Psoas muscle (tissue), 8 donors: ENCODE measurements around the gene CHRNA9. TPM values are rescaled to one million over a fixed set of nuclear protein-coding genes. Genes with fewer than 3 reads are reported as not detected.

Source experiments
- ATAC-seq, 4 donors: fragments of 200-7000 bp; cut with Tn5 transposase; one replicate each; pipeline ENCODE4 v1.9.1; 2020; ENCODE audit warnings: moderate library complexity in 3 of 4, mild to moderate bottlenecking in 2 of 4
- DNase-seq, 2 donors: peaks; one replicate each; pipeline ENCODE4 v3.0.0-alpha.2; 2020
- H3K27ac ChIP-seq: fragments of 200-600 bp; one replicate; pipeline ENCODE4 v1.8.0; 2022
- H3K27me3 ChIP-seq, 3 donors: fragments of 200-600 bp in 1 of 3; one replicate each; pipeline versions ENCODE4 v1.6.1 to v1.8.0; 2013 to 2022; ENCODE audit warnings: low read length in 2 of 3, mild to moderate bottlenecking in 2 of 3, moderate library complexity in 1 of 3; ENCODE audit not compliant: insufficient read depth in 3 of 3
- H3K36me3 ChIP-seq, 2 donors: fragments of 200-600 bp in 1 of 2; one replicate each; pipeline versions ENCODE4 v1.6.1 to v1.8.0; 2013 to 2022; ENCODE audit warnings: low read depth in 1 of 2, mild to moderate bottlenecking in 1 of 2, moderate library complexity in 1 of 2; ENCODE audit not compliant: insufficient read depth in 1 of 2
- H3K4me1 ChIP-seq: fragments of 200-600 bp; one replicate; pipeline ENCODE4 v1.8.0; 2022
- H3K4me3 ChIP-seq: fragments of 200-600 bp; one replicate; pipeline ENCODE4 v1.8.0; 2022; ENCODE audit warnings: mild to moderate bottlenecking
- H3K9me3 ChIP-seq: fragments of 200-600 bp; one replicate; pipeline ENCODE4 v1.8.0; 2022
- CTCF ChIP-seq: fragments of 200-600 bp; IDR thresholded peaks from one replicate; pipeline ENCODE4 v1.8.0; 2022; ENCODE audit warnings: antibody characterized with exemption
- WGBS, 3 donors: extraction: QIAGEN DNeasy Blood & Tissue Kit; methylation state at CpG; one replicate each; pipeline versions ENCODE4 v1.1.6 to v1.1.7; 2013; 5-methylcytosine and 5-hydroxymethylcytosine counted together
- intact Hi-C, 2 donors: fragments of 100-400 bp; cut with DNase I; formaldehyde crosslinking; loops; one replicate each; pipeline versions ENCODE4 v1.11.0 to v1.14.2; 2022
- polyA plus RNA-seq, 3 donors: library from polyadenylated mRNA; stranded (reverse); fragments of 200-250 nt; gene quantifications; one replicate each; pipeline ENCODE4 v1.2.3, GENCODE V29; 2013
- total RNA-seq, 4 donors: library from RNA; stranded (reverse); fragmentation: NEBNext Ultra II Directional in 2 of 4; extraction: Animal tissue kit (Norgen Biotek cat#: 25700) in 2 of 4; gene quantifications; one replicate each; pipeline versions ENCODE4 v1.2.1 to v1.2.4, GENCODE V29; 2021 to 2023
- donor health status: healthy with polysubstance abuse.
- donor health status: DM: no; HTN: no; CAD: no; lungs with moderate emphysema.
- donor health status: Bipolar disorder and iron deficiency.
- donor health status: healthy.
- donor health status: DM: yes; HTN: yes; CAD: no.
- donor health status: DM: no; HTN: no; CAD: no.
- donor health status: DM: no; HTN: no; CAD: no.
- donor health status: DM: yes; HTN: yes; CAD: no.

The CHRNA9 gene
- total and polyA plus RNA-seq, 7 donors = 0.01 TPM; not detected in 6

GRCh38 chr4:40363382-40363920 is 28.3 kb downstream of the CHRNA9 start:
- H3K4me1 ChIP-seq = no peaks in the 10 kb centered on the region
- intact Hi-C loops = no loop called here
- no peak for TF ChIP-seq CTCF
- WGBS, 3 donors = 74 to 79% (median 78%) methylated on average over 9 of the region's 9 CpGs
- peaks cover 6% of the 10 kb centered on the region for H3K9me3 ChIP-seq
- DNase-seq (no peak), ATAC-seq (no peak)
- H3K27ac ChIP-seq = no peak overlapping the region
- H3K27me3 ChIP-seq = no peaks in the 10 kb centered on the region
- H3K36me3 ChIP-seq = no peaks in the 10 kb centered on the region
- H3K4me3 ChIP-seq = no peak overlapping the region

- H3K4me3 ChIP-seq = no peak overlapping the region
- TF ChIP-seq CTCF = no peak
- H3K36me3 ChIP-seq = no peaks in the 10 kb centered on the region
- H3K27ac ChIP-seq = no peak overlapping the region
- H3K9me3 ChIP-seq = peaks cover 6% of the 10 kb centered on the region
- no peak for DNase-seq
- no peak for ATAC-seq
- H3K4me1 ChIP-seq = no peaks in the 10 kb centered on the region
- intact Hi-C loops = no loop called here
- no peaks in the 10 kb centered on the region for H3K27me3 ChIP-seq
These were observed 28.8 kb downstream of the CHRNA9 start for GRCh38 chr4:40363945-40364344.

DNA sequence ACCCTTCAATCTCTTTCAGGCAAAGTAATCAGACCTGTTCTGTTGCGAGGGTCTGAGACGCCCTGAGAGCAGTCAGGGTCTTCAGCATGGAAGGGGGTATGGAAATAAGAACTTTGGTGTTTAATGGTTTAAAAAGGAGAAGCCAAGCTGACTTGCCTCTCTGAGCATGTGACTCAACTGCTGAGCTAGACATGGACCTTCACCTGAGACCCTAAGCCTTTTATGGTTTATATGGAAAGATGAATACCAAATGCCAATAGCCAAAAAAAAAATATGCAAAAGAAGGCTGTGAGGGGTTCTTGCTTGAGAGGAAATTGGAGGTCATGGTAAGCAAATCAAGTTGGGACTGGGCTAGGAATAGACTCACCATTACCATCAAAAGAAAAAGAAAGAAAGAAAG is 30.6 kb downstream of the CHRNA9 start:
- no peaks in the 10 kb centered on the region for H3K27me3 ChIP-seq

GRCh38 chr4:40367451-40367850 is 32.3 kb downstream of the CHRNA9 start:
- H3K4me1 ChIP-seq = no peaks in the 10 kb centered on the region
- H3K9me3 ChIP-seq = no peaks in the 10 kb centered on the region
- H3K4me3 ChIP-seq = no peak overlapping the region
- no peak for ATAC-seq
- H3K27ac ChIP-seq = no peak overlapping the region
- no peaks in the 10 kb centered on the region for H3K36me3 ChIP-seq
- no peaks in the 10 kb centered on the region for H3K27me3 ChIP-seq
- no peak for DNase-seq
- WGBS, 3 donors = 77 to 83% (median 78%) methylated on average over 4 of the region's 4 CpGs
- intact Hi-C loops = no loop called here
- TF ChIP-seq CTCF = no peak

More for the DNA sequence above, 30.6 kb downstream of the CHRNA9 start:
- DNase-seq (no peak), ATAC-seq (no peak)
- WGBS, 3 donors = 63 to 65% (median 63%) methylated on average over 2 of the region's 2 CpGs
- Histone ChIP-seq H3K36me3 (no peaks in the 10 kb centered on the region), H3K27ac (no peak overlapping the region), H3K4me3 (no peak overlapping the region), H3K9me3 (peaks cover 6% of the 10 kb centered on the region), H3K4me1 (no peaks in the 10 kb centered on the region)
- TF ChIP-seq CTCF = no peak
- intact Hi-C loops = no loop called here
